ENCODE results near the gene TBC1D2B. TPM values are rescaled to one million over a fixed set of nuclear protein-coding genes. Genes with fewer than 3 reads are reported as not detected.

TBC1D2B gene
- total and polyA plus RNA-seq, 4 donors, result 8.4 to 119 (median 22.0) TPM

DNA sequence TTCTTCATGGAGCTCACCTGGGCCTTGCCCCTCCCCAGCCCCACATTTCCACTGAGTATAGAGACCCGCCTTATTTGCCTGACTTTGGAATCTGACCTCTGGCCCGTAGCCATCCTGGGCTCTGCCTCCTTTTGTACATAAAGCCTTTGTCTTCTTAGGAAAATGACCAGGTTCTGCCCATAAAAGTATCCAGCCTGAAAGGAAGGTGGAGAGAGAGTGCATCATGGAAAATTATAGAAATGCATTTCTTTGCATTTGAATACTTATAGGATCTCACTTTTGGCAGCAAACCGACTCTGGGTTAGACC is 11.2 kb upstream of the TBC1D2B start:
- Histone ChIP-seq H3K9ac (ENCODE audit: low read depth in 1 of 2, low read length in 2 of 2) (no peak overlapping the region), H3K27me3 (ENCODE audit: control insufficient read depth in 4 of 4, insufficient read depth in 4 of 4, low read length in 3 of 4) (no peaks in the 10 kb centered on the region), H3K9me3 (ENCODE audit: control insufficient read depth in 4 of 4, low read length in 3 of 4) (no peaks in the 10 kb centered on the region), H3K27ac (ENCODE audit: low read depth in 1 of 2, low read length in 2 of 2) (no peak overlapping the region), H3K4me3 (ENCODE audit: low read depth in 1 of 3, low read length in 3 of 3) (no peak overlapping the region), H3K36me3 (ENCODE audit: control insufficient read depth in 4 of 4, insufficient read depth in 3 of 4, low read depth in 1 of 4, low read length in 3 of 4) (no peaks in the 10 kb centered on the region), H3K4me1 (ENCODE audit: control insufficient read depth in 4 of 4, insufficient read depth in 4 of 4, low read length in 3 of 4) (peaks cover 3 to 14% (median 9%) of the 10 kb centered on the region in 4 donors)
- 53% methylated on average over 3 of the region's 3 CpGs for WGBS
- DNase-seq (ENCODE audit: low spot score), result no peak
- TF ChIP-seq, protein P1, sequence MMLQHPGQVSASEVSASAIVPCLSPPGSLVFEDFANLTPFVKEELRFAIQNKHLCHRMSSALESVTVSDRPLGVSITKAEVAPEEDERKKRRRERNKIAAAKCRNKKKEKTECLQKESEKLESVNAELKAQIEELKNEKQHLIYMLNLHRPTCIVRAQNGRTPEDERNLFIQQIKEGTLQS (IDR thresholded peaks at IDR 0.05), result no peak
- TF ChIP-seq RXRA (IDR thresholded peaks at IDR 0.05), result peak; percentile 33 to 52
- peak; percentile 46 for TF ChIP-seq YY1 (IDR thresholded peaks at IDR 0.05)
- TF ChIP-seq TAF1 (conservative IDR thresholded peaks at IDR 0.05), result no peak
- TF ChIP-seq FOXA1 (IDR thresholded peaks at IDR 0.05), result peak; percentile 80
- TF ChIP-seq, protein P2, sequence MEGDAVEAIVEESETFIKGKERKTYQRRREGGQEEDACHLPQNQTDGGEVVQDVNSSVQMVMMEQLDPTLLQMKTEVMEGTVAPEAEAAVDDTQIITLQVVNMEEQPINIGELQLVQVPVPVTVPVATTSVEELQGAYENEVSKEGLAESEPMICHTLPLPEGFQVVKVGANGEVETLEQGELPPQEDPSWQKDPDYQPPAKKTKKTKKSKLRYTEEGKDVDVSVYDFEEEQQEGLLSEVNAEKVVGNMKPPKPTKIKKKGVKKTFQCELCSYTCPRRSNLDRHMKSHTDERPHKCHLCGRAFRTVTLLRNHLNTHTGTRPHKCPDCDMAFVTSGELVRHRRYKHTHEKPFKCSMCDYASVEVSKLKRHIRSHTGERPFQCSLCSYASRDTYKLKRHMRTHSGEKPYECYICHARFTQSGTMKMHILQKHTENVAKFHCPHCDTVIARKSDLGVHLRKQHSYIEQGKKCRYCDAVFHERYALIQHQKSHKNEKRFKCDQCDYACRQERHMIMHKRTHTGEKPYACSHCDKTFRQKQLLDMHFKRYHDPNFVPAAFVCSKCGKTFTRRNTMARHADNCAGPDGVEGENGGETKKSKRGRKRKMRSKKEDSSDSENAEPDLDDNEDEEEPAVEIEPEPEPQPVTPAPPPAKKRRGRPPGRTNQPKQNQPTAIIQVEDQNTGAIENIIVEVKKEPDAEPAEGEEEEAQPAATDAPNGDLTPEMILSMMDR (IDR thresholded peaks at IDR 0.05; ENCODE audit: low read depth, low read length, missing input control), result no peak
- TF ChIP-seq, protein P3, sequence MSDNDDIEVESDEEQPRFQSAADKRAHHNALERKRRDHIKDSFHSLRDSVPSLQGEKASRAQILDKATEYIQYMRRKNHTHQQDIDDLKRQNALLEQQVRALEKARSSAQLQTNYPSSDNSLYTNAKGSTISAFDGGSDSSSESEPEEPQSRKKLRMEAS (IDR thresholded peaks at IDR 0.05), result peak; percentile 22
- TF ChIP-seq, protein P4, sequence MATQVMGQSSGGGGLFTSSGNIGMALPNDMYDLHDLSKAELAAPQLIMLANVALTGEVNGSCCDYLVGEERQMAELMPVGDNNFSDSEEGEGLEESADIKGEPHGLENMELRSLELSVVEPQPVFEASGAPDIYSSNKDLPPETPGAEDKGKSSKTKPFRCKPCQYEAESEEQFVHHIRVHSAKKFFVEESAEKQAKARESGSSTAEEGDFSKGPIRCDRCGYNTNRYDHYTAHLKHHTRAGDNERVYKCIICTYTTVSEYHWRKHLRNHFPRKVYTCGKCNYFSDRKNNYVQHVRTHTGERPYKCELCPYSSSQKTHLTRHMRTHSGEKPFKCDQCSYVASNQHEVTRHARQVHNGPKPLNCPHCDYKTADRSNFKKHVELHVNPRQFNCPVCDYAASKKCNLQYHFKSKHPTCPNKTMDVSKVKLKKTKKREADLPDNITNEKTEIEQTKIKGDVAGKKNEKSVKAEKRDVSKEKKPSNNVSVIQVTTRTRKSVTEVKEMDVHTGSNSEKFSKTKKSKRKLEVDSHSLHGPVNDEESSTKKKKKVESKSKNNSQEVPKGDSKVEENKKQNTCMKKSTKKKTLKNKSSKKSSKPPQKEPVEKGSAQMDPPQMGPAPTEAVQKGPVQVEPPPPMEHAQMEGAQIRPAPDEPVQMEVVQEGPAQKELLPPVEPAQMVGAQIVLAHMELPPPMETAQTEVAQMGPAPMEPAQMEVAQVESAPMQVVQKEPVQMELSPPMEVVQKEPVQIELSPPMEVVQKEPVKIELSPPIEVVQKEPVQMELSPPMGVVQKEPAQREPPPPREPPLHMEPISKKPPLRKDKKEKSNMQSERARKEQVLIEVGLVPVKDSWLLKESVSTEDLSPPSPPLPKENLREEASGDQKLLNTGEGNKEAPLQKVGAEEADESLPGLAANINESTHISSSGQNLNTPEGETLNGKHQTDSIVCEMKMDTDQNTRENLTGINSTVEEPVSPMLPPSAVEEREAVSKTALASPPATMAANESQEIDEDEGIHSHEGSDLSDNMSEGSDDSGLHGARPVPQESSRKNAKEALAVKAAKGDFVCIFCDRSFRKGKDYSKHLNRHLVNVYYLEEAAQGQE (IDR thresholded peaks at IDR 0.05), result peak; percentile 42
- peak; percentile 90 for TF ChIP-seq FOXA2 (IDR thresholded peaks at IDR 0.05)
- no peak for TF ChIP-seq NR2F2 (IDR thresholded peaks at IDR 0.05)
- peak in 1 of 2 donors; percentile 23 for TF ChIP-seq EGR1 (IDR thresholded peaks at IDR 0.05; ENCODE audit: low read depth in 2 of 2)
- peak; percentile 26 for TF ChIP-seq HNF4G (IDR thresholded peaks at IDR 0.05)
- no peak for TF ChIP-seq JUND (IDR thresholded peaks at IDR 0.05)
- no peak for TF ChIP-seq RAD21 (IDR thresholded peaks at IDR 0.05)
- peak; percentile 81 for TF ChIP-seq HNF4A (conservative IDR thresholded peaks at IDR 0.05)
- peak; percentile 84 for TF ChIP-seq SP1 (IDR thresholded peaks at IDR 0.05)
- no peak for TF ChIP-seq GABPA (IDR thresholded peaks at IDR 0.05 in 1 of 2, conservative IDR thresholded peaks at IDR 0.05 in 1 of 2)
- TF ChIP-seq, protein P5, sequence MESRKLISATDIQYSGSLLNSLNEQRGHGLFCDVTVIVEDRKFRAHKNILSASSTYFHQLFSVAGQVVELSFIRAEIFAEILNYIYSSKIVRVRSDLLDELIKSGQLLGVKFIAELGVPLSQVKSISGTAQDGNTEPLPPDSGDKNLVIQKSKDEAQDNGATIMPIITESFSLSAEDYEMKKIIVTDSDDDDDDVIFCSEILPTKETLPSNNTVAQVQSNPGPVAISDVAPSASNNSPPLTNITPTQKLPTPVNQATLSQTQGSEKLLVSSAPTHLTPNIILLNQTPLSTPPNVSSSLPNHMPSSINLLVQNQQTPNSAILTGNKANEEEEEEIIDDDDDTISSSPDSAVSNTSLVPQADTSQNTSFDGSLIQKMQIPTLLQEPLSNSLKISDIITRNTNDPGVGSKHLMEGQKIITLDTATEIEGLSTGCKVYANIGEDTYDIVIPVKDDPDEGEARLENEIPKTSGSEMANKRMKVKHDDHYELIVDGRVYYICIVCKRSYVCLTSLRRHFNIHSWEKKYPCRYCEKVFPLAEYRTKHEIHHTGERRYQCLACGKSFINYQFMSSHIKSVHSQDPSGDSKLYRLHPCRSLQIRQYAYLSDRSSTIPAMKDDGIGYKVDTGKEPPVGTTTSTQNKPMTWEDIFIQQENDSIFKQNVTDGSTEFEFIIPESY (IDR thresholded peaks at IDR 0.05), result no peak

All from liver (tissue), 9 donors.